Measurements from ENCODE around the gene RTEL1.
"Not testable (repeated sequence)": the region's sequence is repeated elsewhere in the genome, so short reads cannot be mapped to it uniquely, and the experiment has no call there.

The RTEL1 gene

GRCh38 chr20:63648895-63649589 is 9.1 kb upstream of the RTEL1 start:
- no peak for DNase-seq (ENCODE audit: low read depth, low spot score)

DNA sequence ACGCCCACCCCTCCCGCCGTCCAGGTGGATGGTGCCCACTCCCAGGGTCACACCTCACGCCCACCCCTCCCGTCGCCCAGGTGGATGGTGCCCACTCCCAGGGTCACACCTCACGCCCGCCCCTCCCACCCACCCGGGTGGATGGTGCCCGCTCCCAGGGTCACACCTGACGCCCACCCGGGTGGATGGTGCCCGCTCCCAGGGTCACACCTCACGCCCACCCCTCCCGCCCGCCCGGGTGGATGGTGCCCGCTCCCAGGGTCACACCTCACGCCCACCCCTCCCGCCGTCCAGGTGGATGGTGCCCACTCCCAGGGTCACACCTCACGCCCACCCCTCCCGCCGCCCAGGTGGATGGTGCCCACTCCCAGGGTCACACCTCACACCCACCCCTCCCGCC is 7.6 kb upstream of the RTEL1 start:
- DNase-seq (ENCODE audit: low read depth, low spot score) = not testable (repeated sequence)

GRCh38 chr20:63651942-63652191 is 6.2 kb upstream of the RTEL1 start:
- no peak for DNase-seq (ENCODE audit: low read depth, low spot score)

GRCh38 chr20:63652192-63652980 is 5.7 kb upstream of the RTEL1 start:
- DNase-seq (ENCODE audit: low read depth, low spot score) = no peak

GRCh38 chr20:63653041-63653973 is 4.8 kb upstream of the RTEL1 start, which contains the start of gene STMN3:
Gene STMN3 (minus strand): TSS chr20:63653424. CDS start chr20:63653345, 79 bp downstream.
- DNase-seq (ENCODE audit: low read depth, low spot score) = peak; percentile 60

DNA sequence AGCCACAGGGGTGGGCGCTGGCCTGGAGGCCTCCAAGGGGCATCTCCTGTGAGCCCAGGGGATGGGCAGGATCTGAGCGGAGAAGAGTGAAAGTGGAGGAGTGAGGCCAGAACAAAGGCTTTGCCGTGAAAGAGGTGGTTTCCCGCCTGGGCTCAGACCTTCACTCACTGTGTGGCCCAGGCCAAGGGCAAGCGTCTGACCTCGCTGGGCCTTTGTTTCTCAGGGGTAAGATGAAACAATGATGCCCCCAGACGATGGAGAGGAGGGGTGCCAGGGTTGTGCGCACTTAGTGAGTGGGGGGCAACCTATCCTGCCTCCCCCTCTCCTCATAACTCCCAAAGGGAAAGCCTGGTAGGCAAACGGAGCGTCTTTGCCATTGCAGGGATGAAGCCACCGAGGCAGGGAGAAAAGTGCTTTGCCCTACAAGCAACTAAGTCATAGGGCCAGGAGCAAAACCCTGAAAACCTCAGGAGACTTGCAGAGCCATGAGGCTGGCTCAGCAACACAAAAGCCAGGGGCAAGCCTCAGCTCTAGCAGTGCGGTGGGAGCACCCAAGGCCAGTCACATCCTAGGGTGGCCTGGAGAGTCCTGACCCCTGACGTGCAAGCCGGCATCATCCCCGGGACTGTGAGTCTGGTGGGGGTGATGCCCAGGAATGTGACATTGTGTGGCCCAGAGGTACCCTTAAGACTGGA is 4.0 kb upstream of the RTEL1 start:
- no peak for DNase-seq (ENCODE audit: low read depth, low spot score)

- DNase-seq (ENCODE audit: low read depth, low spot score) = no peak
These were observed 2.9 kb upstream of the RTEL1 start for GRCh38 chr20:63655249-63655648.

DNA sequence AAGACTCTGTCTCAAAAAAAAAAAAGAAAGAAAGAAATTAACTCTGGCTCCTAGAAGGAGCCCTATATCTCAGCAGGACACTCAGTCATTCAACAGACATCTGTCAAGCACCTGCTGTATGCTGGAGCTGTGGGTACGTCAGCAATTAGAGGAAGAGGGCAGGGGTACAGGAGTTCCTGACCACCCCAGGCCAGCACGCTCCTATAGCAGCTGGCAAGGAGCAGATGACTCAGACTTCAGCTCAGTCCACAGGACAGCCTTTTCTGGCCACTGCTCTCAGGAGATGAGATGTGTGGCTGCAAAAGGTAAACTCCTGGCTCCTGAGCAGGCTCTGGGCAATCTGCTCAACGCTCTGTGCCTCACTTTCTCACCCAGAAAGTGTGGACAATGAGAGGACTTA is 1.7 kb upstream of the RTEL1 start:
- DNase-seq (ENCODE audit: low read depth, low spot score) = no peak

DNA sequence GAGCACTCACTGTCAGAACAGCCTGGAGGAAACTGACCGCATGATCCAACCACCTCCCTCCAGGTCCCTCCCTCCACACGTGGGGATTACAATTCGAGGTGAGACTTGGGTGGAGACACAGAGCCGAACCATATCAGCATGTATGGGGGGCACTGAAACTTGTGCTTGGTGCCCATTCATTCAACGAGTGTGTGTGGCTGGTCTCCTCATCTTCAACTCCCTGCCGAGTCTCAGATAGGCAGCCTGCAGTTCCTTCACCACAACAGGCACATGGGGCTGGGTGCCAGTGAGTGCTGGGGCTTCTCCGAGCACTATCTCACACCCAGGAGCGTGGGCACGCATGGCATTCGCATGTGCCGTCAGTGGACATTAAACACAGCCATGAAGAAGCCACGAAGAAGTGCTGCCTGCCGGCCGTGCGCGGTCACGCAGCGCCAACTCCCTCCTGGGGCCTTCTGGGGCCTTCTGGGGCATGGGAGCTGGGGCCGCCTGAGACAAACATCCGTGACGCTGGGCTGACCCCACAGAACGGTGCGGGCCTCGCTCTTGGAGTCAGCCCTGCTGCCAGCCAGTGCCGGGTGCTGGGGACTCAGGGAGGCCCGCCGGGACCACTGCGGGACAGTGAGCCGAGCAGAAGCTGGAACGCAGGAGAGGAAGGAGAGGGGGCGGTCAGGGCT is 714 bp upstream of the RTEL1 start:
- no peak for DNase-seq (ENCODE audit: low read depth, low spot score)

- DNase-seq (ENCODE audit: low read depth, low spot score) = no peak
These were observed 656 bp downstream of the RTEL1 start for GRCh38 chr20:63658749-63659187.

DNA sequence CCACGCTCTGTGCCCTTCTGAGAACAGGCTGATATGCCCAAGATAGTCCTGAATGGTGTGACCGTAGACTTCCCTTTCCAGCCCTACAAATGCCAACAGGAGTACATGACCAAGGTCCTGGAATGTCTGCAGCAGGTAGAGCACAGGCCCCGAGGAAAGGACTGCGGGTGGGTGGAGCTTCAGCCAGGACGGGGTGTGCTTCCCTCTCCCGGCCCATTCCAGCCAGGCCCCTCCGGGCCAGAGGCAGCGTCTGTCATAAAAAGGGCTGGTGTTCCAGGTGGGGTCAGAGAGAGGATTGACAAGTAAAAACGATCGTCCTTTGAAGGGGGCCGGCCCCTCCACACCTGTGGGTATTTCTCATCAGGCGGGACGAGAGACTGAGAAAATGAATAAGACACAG is 1.3 kb downstream of the RTEL1 start:
- DNase-seq (ENCODE audit: low read depth, low spot score) = no peak

DNA sequence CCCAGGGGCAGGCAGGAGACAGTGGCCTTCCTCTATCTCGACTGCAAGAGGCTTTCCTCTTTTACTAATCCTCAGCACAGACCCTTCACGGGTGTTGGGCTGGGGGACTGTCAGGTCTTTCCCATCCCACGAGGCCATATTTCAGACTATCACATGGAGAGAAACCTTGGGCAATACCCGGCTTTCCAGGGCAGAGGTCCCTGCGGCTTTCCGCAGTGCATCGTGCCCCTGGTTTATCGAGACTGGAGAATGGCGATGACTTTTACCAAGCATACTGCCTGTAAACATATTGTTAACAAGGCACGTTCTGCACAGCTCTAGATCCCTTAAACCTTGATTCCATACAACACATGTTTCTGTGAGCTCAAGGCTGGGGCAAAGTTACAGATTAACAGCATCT is 2.1 kb downstream of the RTEL1 start:
- DNase-seq (ENCODE audit: low read depth, low spot score) = not testable (repeated sequence)

- no peak for DNase-seq (ENCODE audit: low read depth, low spot score)
These were observed 2.5 kb downstream of the RTEL1 start for GRCh38 chr20:63660622-63661021.

- no peak for DNase-seq (ENCODE audit: low read depth, low spot score)
These were observed 3.0 kb downstream of the RTEL1 start for GRCh38 chr20:63661108-63661507.

- DNase-seq (ENCODE audit: low read depth, low spot score) = no peak
These were observed 4.1 kb downstream of the RTEL1 start for GRCh38 chr20:63661959-63662812.

DNA sequence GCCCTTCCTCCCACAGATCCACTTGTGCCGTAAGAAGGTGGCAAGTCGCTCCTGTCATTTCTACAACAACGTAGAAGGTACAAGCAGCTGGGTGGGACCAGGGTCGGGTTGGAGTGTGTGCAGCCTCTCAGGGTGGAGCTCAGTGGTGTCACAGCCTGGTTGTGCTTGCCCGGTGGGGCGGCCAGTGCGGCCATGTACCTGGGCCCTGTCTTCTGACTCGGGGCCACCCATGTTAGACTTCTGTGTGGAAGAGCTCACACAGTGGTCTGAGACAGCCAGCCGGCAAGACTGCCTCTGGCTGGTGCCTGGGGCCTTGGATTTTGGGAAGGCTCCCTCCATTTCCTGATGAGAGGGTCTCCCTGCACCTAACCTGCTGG is 4.7 kb downstream of the RTEL1 start:
- no peak for DNase-seq (ENCODE audit: low read depth, low spot score)

- DNase-seq (ENCODE audit: low read depth, low spot score) = no peak
These were observed 5.4 kb downstream of the RTEL1 start for GRCh38 chr20:63663332-63664066.

- no peak for DNase-seq (ENCODE audit: low read depth, low spot score)
These were observed 6.2 kb downstream of the RTEL1 start for GRCh38 chr20:63664143-63664851.

Measured in brain pericyte (primary cell).